HS-5 (cell line): ENCODE measurements around the gene SCYL1.

Experiments used
- DNase-seq: peaks from one replicate; pipeline ENCODE4 v3.0.0-alpha.2; 2012; ENCODE audit warnings: low read depth

SCYL1 gene

DNA sequence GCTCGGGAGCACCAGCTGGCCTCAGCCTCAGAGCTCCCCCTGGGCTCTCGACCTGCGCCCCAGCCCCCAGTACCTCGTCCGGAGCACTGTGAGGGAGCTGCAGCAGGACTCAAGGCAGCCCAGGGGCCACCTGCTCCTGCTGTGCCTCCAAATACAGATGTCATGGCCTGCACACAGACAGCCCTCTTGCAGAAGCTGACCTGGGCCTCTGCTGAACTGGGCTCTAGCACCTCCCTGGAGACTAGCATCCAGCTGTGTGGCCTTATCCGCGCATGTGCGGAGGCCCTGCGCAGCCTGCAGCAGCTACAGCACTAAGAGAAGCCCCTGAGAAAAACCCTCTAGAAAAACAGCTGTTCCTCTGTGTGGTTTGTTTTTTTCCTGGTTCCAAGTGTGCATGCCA lies 46.5 kb downstream of the SCYL1 start:
- DNase-seq: no peak

DNA sequence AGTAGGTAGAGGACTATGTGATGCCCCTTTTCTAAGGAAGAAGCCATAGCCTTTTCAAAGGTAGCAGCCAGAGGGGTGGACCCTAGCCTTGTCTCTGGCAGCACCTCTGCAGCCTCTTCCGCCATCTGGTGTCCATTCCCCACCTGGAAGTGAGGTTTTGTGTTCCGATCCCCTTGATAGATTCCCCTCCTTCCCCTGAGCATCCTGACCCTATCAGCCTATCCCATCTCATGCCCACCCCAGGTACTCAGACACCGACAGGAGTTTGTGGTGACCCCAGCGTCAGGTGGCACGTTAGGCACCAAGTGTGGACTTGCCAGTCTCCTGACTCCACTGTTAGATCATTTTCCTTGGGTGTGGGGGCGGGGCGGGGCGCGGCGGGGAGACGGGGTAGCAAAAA lies 47.1 kb downstream of the SCYL1 start:
- DNase-seq: no peak

DNA sequence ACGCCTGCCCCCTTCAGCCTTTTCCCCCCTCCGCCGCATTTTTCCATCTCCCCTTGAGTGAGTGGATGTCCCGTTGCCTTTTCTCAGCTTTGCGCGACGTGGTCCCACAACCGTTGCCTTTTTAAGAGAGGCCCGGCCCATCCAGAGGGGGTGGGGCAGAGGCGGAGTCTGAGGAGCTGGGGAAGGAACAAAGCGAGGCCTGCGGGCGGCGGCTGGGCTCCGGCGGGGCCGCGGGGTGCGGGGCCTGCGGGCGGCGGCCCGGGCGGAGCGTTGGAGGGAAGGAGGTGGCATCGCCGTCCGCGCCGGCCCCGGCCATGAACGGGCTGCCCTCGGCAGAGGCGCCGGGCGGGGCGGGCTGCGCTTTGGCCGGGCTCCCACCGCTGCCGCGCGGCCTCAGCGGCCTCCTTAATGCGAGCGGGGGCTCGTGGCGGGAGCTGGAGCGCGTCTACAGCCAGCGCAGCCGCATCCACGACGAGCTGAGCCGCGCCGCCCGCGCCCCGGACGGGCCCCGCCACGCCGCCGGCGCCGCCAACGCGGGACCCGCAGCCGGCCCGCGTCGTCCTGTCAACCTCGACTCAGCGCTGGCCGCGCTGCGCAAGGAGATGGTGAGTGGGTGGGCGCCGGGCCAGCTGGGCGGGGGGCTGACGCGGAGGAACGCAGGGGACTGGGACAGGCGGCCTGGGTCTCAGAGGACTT lies 47.6 kb downstream of the SCYL1 start, which contains the start of gene FAM89B:
Gene FAM89B (plus strand): TSS at position 183 of the 696 bp plus-strand sequence. CDS start 132 bp downstream, at position 315.
- DNase-seq: no peak

DNA sequence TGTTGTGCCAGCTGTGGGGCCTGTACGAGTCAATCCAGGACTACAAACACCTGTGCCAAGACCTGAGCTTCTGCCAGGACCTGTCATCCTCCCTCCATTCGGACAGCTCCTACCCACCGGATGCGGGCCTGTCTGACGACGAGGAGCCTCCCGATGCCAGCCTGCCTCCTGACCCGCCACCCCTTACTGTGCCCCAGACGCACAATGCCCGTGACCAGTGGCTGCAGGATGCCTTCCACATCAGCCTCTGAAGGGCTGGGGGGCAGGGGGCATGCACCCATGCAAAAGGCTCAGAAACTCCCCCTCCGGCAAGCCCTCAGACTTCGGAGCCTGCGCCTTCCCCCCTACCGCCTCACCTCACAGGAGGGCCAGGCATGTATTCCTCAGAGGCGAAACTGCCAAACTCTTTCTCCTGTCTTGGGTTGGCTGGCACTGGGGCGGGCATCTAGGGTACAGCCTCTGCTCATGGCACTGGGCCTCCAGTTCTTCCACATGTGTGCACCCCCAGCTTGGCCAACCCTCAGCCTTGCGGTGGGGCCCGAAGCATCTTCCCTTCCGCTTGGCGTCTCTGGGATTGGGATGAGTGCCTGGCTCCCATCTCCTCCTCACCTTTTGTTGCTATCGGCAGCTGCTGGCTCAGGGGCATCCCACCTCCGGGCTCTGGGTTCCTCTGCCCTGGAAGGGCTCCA lies 48.7 kb downstream of the SCYL1 start:
- no peak for DNase-seq

DNA sequence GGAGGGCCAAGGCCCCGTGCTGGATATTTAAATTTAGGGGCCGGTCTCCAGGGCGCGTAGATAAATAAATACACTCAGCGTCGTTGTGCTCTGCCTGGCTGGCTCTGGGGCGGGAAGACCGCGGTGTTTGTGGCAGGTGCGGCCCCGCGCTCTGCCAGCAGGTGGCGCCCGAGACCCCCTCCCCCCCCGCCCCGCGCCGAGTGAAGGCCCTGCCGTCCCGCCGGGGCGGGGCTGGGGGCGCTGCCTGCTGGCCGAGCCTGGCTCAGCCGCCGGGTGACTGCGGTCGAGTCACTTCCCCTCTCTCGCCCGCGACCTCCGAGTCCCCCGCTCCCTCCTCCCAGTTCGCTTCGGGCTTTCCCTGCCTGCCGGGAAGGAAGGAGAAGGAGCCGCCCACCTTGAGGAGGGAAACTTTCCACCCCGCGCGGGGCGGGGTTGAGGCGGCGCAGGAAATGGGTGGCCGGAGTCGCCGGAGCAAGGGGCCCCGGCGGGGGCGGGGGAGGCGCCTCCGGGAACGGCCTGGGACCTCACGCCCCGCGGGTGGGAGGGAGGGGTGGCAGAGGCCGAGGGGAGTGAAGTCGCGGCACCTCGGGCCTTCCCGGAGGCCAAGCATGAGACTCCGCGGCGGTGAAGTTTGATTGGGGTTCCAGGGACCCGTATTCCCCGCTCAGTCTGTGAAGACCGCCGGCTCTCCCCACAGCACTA lies 49.4 kb downstream of the SCYL1 start:
- DNase-seq: peak; percentile 82

DNA sequence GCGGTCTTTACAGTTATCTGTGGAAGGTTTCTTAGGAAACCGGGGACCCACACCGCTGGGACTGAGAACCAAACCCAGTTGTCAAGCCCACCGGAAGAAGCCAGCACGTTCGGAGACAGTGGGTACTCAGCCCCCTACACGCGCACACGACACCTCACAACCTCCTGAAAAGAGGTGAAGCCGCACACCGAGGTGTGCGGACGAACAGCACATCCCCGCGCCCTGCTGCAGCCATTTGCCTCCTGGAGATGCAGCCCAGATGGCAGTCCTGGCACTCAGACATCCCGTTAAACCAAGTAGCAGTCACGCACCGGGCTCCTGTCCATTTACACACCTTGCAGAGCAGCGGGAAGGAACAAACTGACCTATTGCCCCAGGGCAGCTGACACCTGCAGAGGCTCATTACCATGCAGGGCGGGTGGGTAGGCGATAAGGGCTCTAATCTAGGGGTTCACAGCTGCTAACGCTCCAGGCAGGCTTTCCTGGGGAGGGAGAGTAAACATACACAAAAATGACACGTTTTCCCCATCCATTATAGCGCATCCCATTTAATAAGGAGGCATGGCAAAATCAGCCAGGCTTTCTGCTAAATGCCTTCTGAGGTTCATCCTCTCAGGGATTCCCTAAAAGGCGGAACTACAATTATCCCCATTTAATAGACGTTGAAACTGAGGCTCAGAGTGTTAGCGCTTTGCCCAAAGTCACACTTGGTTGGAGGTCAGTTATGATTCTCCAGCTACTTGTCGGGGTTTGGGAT lies 50.1 kb downstream of the SCYL1 start:
- DNase-seq: no peak

DNA sequence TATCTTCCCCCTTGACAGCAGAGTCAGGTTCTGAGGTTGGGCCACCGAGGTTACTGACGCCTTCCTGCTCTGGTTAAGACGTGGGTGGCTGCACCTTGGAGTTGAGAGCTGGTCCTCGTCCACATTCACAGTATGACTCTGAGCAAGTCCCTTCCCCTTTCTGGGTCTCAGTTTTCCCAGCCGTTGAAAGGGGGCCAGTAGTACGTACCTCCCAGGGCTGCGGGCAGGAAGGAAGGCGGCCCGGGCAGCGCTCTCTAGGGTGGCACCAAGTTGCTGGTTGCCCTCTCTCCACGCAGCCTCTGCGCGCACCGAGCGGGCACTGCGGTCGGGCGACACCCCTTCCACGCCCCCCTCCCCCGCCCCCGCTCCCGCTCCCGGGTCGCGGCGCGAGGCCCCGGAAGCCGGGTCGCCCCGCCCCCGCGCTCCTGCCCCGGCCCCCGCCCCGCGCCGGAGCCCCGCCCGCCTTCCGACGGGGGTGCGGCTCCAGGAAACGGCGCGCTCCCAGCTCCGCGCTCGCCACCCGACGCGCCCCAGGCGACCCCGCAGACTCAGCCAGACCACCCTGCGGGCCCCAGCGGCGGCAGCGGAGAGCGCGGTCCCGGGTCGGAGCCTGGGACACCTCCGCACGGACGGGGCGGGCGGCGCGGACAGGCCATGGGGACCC lies 50.8 kb downstream of the SCYL1 start, which contains the start of gene EHBP1L1:
Gene EHBP1L1 (plus strand): TSS at position 486 of the 664 bp plus-strand sequence. CDS start 250 bp downstream, outside the sequence.
- no peak for DNase-seq

DNA sequence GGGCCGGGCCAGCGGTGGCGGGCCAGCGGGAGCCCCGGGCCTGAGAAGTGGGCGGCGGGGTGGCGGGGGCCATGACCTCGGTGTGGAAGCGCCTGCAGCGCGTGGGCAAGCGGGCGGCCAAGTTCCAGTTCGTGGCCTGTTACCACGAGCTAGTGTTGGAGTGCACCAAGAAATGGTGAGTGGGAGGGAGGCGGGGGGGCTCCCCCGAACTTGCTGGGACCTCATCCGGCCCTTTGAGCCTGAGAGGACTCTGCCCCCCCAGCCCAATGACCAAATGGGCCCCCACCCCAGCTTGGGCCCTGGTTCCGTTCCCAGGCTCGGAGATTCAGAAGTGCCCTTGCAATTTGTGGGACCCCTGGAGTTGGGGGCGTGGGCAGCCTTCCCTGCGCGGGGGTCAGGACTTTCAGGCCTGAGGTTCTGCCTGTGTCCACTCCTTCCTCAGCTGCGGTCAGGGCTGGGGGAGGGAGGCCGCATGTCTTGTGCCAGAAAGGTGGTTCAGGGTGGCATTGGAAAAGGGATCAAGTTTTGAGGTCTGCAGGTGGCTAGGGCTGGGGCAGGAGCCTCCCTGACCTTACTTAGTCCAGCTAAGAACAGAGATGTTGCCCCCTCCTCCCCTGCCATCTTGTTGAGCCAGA lies 51.5 kb downstream of the SCYL1 start:
- DNase-seq: no peak

DNA sequence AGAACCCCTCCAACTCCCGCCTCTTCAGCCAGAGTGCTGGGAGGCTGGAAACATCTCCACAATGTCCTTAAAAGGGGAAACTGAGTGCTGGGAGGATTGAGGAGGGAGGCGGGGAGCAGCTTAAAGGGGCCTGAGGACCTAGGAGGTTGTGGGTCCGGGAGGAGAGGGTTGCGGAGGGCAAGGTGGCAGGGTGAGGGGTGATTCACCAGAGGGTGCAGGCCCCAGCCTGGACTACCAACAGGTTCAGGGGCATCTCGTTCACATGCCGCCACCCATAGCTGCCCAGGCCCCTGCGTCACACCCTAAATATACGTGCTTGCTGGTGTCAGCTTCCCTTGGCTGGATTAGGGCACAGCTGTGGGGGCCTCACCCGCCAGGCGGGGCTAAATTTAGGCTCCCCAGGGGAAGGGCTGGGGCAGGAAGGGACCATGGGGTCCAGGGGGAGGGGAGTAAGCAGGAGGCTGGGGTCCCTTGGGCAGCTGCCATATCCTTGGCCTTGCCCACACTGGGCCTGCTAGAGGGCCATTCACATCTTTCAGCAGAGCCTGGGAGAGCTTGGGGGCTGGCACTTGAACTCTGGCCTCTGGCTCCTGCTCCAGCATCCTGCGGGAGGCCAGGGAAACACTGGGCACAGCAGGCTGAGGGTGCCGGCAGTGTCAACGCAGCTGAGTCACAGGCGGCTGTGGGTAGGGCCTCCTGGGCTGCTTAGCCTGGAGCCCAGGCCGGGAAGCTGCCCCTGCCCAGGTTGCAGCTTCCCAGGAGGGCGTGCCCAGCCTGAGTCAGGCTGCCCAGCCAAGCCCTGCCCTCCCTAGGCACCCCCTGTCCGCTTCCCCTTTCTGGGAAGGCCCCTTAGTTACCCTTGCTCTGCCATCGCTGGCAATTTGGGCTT lies 52.2 kb downstream of the SCYL1 start:
- no peak for DNase-seq

DNA sequence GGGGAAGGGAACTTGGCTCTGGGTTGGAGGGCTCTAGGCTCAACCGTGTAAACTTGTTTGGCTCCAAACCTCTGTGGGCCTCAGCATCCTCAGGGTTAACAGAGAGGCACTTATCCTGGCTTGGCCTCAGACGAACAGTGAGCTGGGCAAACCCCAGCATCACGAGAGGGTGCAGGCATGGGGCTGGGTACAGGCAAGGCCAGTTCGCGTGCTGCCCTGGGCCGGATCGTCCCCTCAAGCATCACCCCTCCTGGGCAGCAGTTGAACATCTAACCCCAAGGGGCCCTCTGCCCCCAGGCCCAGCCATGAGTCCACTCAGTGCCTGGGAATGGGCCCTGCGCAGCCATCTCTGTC lies 52.9 kb downstream of the SCYL1 start:
- no peak for DNase-seq

DNA sequence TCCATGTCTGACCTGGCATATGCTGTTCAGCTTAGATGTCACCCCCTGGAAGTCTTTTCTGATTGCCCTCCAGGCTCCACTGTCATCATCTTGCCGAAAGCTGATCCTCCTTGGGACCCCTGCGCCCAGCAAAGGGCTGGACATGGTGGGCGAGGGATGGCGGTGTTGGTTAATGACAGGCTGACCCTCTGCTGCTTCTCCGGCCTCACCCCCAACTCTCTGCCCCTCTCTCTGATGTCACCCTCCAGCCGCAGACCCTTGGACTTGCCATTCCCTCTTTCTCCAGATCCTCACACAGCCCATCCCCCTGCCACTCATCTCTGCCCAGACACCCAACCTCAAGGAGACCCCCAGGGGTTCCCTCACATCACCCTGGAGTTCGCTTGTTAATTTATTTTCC lies 53.3 kb downstream of the SCYL1 start:
- no peak for DNase-seq

DNA sequence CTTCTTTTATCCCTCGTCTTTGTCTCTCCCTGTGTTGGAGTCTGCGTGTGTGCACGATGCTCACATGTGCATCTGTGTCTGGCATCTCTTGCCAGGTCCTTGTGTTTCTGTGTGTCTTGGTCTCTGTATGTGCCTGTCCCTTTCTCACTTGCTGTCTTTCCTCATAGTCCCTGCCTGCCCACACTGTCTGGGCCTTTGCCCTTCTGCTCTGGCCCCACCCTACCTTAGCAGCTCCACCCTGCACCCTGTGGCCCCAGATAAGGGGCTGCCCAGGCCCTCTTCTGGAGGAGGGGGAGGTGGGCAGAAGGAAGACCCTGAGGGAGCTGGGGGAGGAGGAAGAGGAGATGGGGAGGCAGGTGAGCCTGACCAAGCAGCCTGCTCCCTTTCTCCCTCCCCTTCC lies 53.8 kb downstream of the SCYL1 start:
- no peak for DNase-seq

DNA sequence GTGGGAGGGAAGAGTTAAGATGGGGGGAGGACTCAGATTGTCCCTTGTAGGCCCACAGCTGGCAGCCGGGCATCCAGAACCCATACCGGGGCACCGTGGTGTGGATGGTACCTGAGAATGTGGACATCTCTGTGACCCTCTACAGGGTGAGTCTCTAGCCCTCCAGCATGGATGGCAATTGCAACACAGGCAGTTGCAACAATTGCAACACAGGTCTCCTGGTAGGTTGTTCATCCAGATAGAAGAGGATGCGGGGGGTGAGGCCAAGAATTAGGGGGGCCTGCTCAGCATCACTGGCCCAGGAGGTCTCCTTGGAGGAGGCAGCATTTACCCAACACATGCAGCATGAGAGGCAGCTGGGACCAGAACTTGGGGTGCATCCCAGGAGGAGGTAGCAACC lies 54.4 kb downstream of the SCYL1 start:
- no peak for DNase-seq

DNA sequence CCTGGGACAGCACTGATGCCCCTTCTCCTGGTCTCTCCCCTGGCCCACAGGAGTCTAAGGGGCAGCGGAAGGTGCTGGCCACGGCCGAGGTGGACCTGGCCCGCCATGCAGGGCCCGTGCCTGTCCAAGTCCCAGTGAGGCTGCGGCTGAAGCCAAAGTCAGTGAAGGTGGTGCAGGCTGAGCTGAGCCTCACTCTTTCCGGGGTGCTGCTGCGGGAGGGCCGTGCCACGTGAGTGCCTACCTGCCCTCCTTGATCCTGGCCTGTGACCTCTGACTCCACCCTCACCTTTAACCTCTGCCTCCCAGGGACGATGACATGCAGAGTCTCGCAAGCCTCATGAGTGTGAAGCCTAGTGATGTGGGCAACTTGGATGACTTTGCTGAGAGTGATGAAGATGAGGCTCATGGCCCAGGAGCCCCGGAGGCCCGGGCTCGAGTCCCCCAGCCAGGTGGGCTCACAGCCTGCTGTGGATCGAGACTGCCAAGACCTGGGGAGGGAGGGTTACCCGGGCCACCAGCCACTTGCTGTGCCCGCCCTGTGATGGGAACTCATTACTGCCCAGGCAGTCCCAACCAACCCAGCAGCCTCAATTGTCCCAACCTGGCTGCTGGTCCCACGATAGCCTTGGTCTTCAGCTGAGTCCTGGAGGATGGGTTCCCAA lies 55.3 kb downstream of the SCYL1 start:
- DNase-seq: no peak

DNA sequence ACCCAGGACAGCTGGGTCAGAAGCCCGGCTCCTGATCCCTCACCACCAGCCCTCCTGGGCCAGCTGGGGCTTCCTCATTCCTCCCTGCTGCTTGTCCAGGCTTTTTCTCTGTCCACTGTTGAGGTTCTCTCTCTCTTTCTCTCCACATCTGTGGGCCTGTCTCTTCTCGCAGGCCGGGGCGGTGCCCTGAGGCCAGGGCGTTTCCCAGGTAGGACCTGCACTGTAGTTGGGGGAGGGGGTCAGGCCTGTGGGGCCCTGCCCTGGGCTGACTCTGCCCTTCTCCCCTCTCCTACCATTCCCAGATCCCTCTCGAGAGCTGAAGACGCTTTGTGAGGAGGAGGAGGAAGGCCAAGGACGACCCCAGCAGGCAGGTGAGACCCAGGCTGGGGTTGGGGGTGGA lies 55.9 kb downstream of the SCYL1 start:
- no peak for DNase-seq

DNA sequence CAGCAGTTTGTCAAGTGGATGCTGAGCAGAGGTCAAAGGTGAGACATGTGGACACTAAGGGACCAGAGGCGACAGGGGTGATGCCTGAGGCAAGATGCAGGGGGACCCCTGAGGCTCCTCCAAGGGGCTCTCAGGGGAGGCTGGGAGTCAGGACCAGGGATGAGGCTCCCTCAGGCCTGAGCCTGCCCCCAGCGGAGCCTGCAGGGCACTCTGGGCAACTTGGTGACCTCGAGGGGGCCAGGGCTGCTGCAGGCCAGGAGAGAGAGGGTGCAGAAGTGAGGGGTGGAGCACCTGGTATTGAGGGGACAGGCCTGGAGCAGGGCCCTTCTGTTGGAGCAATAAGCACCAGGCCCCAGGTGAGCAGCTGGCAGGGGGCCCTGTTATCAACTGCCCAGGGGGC lies 57.0 kb downstream of the SCYL1 start:
- DNase-seq: no peak

DNA sequence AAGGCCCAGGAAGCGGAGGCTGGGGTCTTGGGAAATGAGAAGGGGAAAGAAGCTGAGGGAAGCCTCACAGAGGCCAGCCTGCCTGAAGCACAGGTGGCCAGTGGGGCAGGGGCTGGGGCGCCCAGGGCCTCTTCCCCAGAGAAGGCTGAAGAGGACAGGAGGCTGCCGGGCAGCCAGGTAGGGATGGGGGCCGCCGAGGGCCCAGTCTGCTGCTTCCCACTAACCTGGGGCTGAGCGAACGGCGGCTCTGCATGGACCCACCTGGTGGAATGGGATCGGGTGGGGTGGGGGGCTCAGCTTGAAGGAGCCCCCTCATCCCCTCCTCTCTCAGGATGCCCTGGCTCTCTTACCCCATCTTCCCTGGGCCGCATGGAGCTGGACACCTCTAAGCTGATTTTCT lies 58.7 kb downstream of the SCYL1 start:
- no peak for DNase-seq

DNA sequence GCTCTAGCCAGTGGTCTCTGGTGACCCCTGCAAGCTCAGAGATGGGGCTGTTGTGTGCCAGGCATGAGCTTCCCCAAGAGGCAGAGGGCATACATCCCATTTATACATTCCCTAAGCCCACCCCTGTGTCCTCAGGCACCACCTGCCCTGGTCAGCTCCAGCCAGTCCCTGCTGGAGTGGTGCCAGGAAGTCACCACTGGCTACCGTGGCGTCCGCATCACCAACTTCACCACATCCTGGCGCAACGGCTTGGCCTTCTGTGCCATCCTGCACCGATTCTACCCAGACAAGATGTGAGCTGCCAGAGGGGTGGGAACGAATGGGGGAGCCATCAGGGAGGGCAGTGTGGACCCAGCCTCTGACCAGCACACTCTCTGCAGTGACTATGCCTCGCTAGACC lies 59.2 kb downstream of the SCYL1 start:
- no peak for DNase-seq

DNA sequence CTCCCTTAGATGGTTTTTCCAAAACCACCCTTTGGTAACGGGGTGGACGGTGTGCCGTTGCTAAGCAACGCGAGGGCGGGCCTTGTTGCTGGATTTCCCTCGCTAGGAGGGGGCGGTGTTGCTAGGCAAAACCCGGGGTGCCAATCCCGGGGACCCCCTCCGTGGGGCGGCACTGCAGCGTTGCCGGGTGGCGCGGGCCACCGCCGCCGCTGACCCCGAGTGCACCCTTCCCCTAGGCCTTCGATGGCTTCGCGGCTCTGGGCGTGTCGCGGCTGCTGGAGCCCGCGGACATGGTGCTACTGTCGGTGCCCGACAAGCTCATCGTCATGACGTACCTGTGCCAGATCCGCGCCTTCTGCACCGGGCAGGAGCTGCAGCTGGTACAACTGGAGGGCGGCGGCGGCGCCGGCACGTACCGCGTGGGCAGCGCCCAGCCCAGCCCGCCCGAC lies 59.9 kb downstream of the SCYL1 start:
- no peak for DNase-seq
